HepG2 (cell line): ENCODE results near the gene SASH1. TPM values are rescaled to one million over a fixed set of nuclear protein-coding genes. Genes with fewer than 3 reads are reported as not detected.

ENCODE experiments used
- ATAC-seq: fragments of 200-7000 bp; cut with Tn5 transposase; 3 replicates; pipeline ENCODE4 v1.9.1; 2020; ENCODE audit warnings: mild to moderate bottlenecking, moderate library complexity
- BruUV-seq: library from RNA; stranded (reverse); fragments of 400-500 nt; replicated peaks from 2 replicates; lab custom pipeline; 2021; lab: Mats Ljungman, UMichigan
- CTCF ChIA-PET: fragments of 300-600 bp; formaldehyde crosslinking; extraction: SDS; loops from one replicate; lab custom pipeline; 2021; ENCODE audit warnings: low total read pairs, inconsistent platforms, low intra/inter-chr PET ratio; lab: Yijun Ruan, JAX
- POLR2A ChIA-PET: fragments of 350-600 bp; sonication (Branson Sonifier 250); formaldehyde crosslinking; loops from one replicate; lab custom pipeline; 2020; ENCODE audit warnings: antibody characterized with exemption, inconsistent platforms; lab: Yijun Ruan, JAX
- DNase-seq: peaks from one replicate; pipeline ENCODE4 v3.0.0-alpha.2; 2015; ENCODE audit warnings: low spot score
- FAIRE-seq: peaks from 3 replicates; lab custom pipeline; 2011; peaks lifted over from hg19 to GRCh38; lab: Jason Lieb, UNC
- H2AFZ ChIP-seq: one replicate; pipeline ENCODE4 v1.6.1; 2011; ENCODE audit warnings: low read length, inconsistent platforms
- H3K27ac ChIP-seq: fragments of 300-600 bp; 3 replicates; pipeline ENCODE4 v1.8.0; 2011; ENCODE audit warnings: mixed run types, mild to moderate bottlenecking, mixed read lengths, low read length, inconsistent platforms; ENCODE audit not compliant: insufficient read depth; ENCODE audit errors: extremely low read length
- H3K27me3 ChIP-seq, 2 experiments: fragments of 200-600 bp in 1 of 2; 2 replicates in 1 of 2; 3 replicates in 1 of 2; pipeline versions ENCODE4 v1.6.0 to v1.8.0; 2011; ENCODE audit warnings: low read length in 2 of 2, mild to moderate bottlenecking in 2 of 2, moderate library complexity in 2 of 2, inconsistent platforms in 1 of 2; ENCODE audit not compliant: insufficient read depth in 2 of 2, control insufficient read depth in 1 of 2
- H3K36me3 ChIP-seq, 2 experiments: fragments of 200-600 bp in 1 of 2; replicated peaks in 1 of 2; 2 replicates in 1 of 2; 3 replicates in 1 of 2; pipeline versions ENCODE4 v1.5.1 to v1.8.0; 2011; ENCODE audit warnings: low read length in 2 of 2, inconsistent platforms in 1 of 2; ENCODE audit not compliant: insufficient read depth in 2 of 2, control insufficient read depth in 1 of 2
- H3K4me1 ChIP-seq: 2 replicates; pipeline ENCODE4 v1.5.1; 2012; ENCODE audit warnings: low read length, inconsistent platforms; ENCODE audit not compliant: insufficient read depth
- H3K4me2 ChIP-seq: 2 replicates; pipeline ENCODE4 v1.6.0; 2011; ENCODE audit warnings: low read depth, low read length, inconsistent platforms
- H3K4me3 ChIP-seq, 3 experiments: fragments of 200-600 bp in 1 of 3; sonication (generic), shearing (Covaris generic) in 1 of 3; replicated peaks in 1 of 3; 2 replicates each; pipeline ENCODE4 v1.5.1; 2011 to 2016; ENCODE audit warnings: low read length in 3 of 3, inconsistent platforms in 2 of 3, low read depth in 2 of 3, mild to moderate bottlenecking in 2 of 3, control low read depth in 1 of 3, mixed read lengths in 1 of 3; ENCODE audit not compliant: insufficient read depth in 1 of 3
- H3K79me2 ChIP-seq: one replicate; pipeline ENCODE4 v1.6.1; 2011; ENCODE audit warnings: low read length, inconsistent platforms; ENCODE audit not compliant: insufficient read depth
- H3K9ac ChIP-seq: 2 replicates; pipeline ENCODE4 v1.6.0; 2011; ENCODE audit warnings: mild to moderate bottlenecking, low read depth, low read length, inconsistent platforms; ENCODE audit not compliant: insufficient read depth
- H3K9me3 ChIP-seq: 2 replicates; pipeline ENCODE4 v1.5.1; 2012; ENCODE audit warnings: mild to moderate bottlenecking, low read length
- H4K20me1 ChIP-seq: 2 replicates; pipeline ENCODE4 v1.6.0; 2011; ENCODE audit warnings: inconsistent platforms, mild to moderate bottlenecking, low read length, moderate library complexity; ENCODE audit not compliant: insufficient read depth
- CBFB ChIP-seq: sonication (generic); formaldehyde crosslinking; IDR thresholded peaks from 2 replicates; pipeline ENCODE4 v1.4.0; 2020; ENCODE audit warnings: missing genetic modification reagents
- CEBPG ChIP-seq: IDR thresholded peaks from 2 replicates; pipeline ENCODE4 v1.6.1; 2016
- FOXM1 ChIP-seq: sonication (generic); formaldehyde crosslinking; IDR thresholded peaks from 2 replicates; pipeline ENCODE4 v1.5.0; 2020; ENCODE audit warnings: missing genetic modification reagents
- MAFF ChIP-seq: IDR thresholded peaks from 2 replicates; pipeline ENCODE4 v1.6.1; 2011; ENCODE audit warnings: low read depth, low read length, improper control_type of control experiment
- POLR2AphosphoS2 ChIP-seq: IDR thresholded peaks from 2 replicates; pipeline ENCODE4 v1.6.1; 2011; ENCODE audit warnings: low read depth, low read length, improper control_type of control experiment
- TEAD3 ChIP-seq: optimal IDR thresholded peaks from 2 replicates; pipeline ENCODE3; 2016; ENCODE audit warnings: borderline replicate concordance
- ZHX1 ChIP-seq: sonication (generic); formaldehyde crosslinking; IDR thresholded peaks from 2 replicates; pipeline ENCODE4 v1.8.1; 2022; ENCODE audit warnings: low read depth, mild to moderate bottlenecking, missing genetic modification reagents
- ZNF138 ChIP-seq: sonication (generic); formaldehyde crosslinking; IDR thresholded peaks from 2 replicates; pipeline ENCODE4 v1.5.0; 2020; ENCODE audit warnings: mild to moderate bottlenecking, low read depth, missing genetic modification reagents
- ZNF17 ChIP-seq: sonication (generic); formaldehyde crosslinking; IDR thresholded peaks from 2 replicates; pipeline ENCODE4 v1.5.0; 2020; ENCODE audit warnings: mild to moderate bottlenecking, missing genetic modification reagents
- ZNF333 ChIP-seq: sonication (generic); formaldehyde crosslinking; IDR thresholded peaks from 2 replicates; pipeline ENCODE4 v1.4.0; 2020; ENCODE audit warnings: mild to moderate bottlenecking, missing genetic modification reagents, borderline replicate concordance
- ZNF7 ChIP-seq: IDR thresholded peaks from 2 replicates; pipeline ENCODE4 v1.6.1; 2016; ENCODE audit warnings: missing biosample characterization, missing genetic modification reagents
- WGBS: methylation state at CpG from one replicate; pipeline ENCODE4 v1.1.6; 2017; ENCODE audit warnings: low lambda C conversion rate; 5-methylcytosine and 5-hydroxymethylcytosine counted together
- in situ Hi-C: cut with HindIII; loops from 2 replicates; pipeline ENCODE4 v1.10.0; 2017; ENCODE audit warnings: low pct_unique_long_range_greater_than_20kb; ENCODE audit not compliant: extremely low pct_ligation_motif_present
- intact Hi-C: fragments of 100-400 bp; cut with micrococcal nuclease; formaldehyde crosslinking; loops from one replicate; pipeline ENCODE4 v1.10.0; 2022; ENCODE audit not compliant: unreplicated experiment
- polyA plus RNA-seq, 8 experiments: library from polyadenylated mRNA; depleted of rRNA in 3 of 8; stranded (reverse) in 7 of 8; unstranded in 1 of 8; fragments of >200 nt; fragmentation: Illumina TruSeq in 4 of 8; extraction: Trizol in 4 of 8; gene quantifications; 2 replicates each; pipeline versions ENCODE4 v1.2.1 to v1.2.3, GENCODE V29; 2011 to 2016; ENCODE audit warnings: low read depth in 4 of 8, missing spikeins in 1 of 8, mixed read lengths in 1 of 8; ENCODE audit not compliant: insufficient read depth in 1 of 8
- total RNA-seq, 5 experiments: library from RNA; depleted of rRNA; stranded (reverse); fragments of >200 nt; fragmentation: Illumina TruSeq; extraction: Trizol; gene quantifications; 2 replicates each; pipeline ENCODE4 v1.2.3, GENCODE V29; 2016; ENCODE audit warnings: low read depth in 1 of 5
- TF ChIP-seq, protein P1 (sequence below): sonication (generic); formaldehyde crosslinking; IDR thresholded peaks from 2 replicates; pipeline ENCODE4 v1.4.0; 2020; ENCODE audit warnings: missing genetic modification reagents

Gene SASH1
- total and polyA plus RNA-seq, 2 of the 13 experiments (the other 11 are each of a cell fraction or from before 2014, with no cell fraction given) = 7.5 to 8.2 TPM

DNA sequence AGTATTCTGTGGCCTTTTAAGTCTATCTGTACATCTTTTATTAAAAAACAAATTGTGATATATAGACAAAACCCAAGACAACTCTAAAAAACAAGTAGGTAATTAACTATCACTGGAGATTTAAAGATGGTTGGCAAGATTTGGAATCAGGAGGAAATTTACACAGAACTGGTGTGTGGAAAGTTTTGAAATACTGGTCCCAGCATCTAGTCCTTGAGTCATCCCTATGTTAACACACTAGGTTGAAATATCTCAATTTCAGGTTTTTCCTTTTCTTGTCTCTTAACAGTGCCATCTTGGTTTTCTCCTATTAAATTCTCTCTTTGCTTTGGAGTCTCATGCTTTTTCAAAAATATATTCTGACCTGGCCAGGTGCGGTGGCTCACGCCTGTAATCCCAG lies 27.5 kb downstream of the SASH1 start:
- intact Hi-C loops (no loop called here), in situ Hi-C loops (no loop called here)
- ATAC-seq = no peak
- Histone ChIP-seq H3K27me3 (no peaks in the 10 kb centered on the region), H3K27ac (no peak overlapping the region), H3K4me1 (no peaks in the 10 kb centered on the region), H3K9me3 (no peaks in the 10 kb centered on the region), H4K20me1 (no peaks in the 10 kb centered on the region), H3K9ac (no peak overlapping the region), H3K79me2 (no peaks in the 10 kb centered on the region), H3K4me2 (no peak overlapping the region), H3K4me3 (no peak overlapping the region), H2AFZ (no peak overlapping the region), H3K36me3 (no peaks in the 10 kb centered on the region)
- 97% methylated on average over 2 of the region's 2 CpGs for WGBS
- CTCF ChIA-PET = no interaction called here
- no TSS peak for BruUV-seq
- POLR2A ChIA-PET = no interaction called here
- no peak for DNase-seq
- FAIRE-seq = no peak
- TF ChIP-seq ZNF7 (CRISPR knock-in tag) (peak; percentile 81; the same call in 1 of the 2 replicates), MAFF (no peak)

GRCh38 chr6:148374040-148374774 lies 31.6 kb downstream of the SASH1 start:
- no peak for ATAC-seq
- no peaks in the 10 kb centered on the region for H4K20me1 ChIP-seq
- no peak for TF ChIP-seq ZNF138 (CRISPR knock-in tag)
- TF ChIP-seq, protein P1, sequence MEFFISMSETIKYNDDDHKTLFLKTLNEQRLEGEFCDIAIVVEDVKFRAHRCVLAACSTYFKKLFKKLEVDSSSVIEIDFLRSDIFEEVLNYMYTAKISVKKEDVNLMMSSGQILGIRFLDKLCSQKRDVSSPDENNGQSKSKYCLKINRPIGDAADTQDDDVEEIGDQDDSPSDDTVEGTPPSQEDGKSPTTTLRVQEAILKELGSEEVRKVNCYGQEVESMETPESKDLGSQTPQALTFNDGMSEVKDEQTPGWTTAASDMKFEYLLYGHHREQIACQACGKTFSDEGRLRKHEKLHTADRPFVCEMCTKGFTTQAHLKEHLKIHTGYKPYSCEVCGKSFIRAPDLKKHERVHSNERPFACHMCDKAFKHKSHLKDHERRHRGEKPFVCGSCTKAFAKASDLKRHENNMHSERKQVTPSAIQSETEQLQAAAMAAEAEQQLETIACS (CRISPR knock-in tag) = no peak
- no peak for TF ChIP-seq CBFB (CRISPR knock-in tag)
- no peak for TF ChIP-seq CEBPG
- no peak for TF ChIP-seq POLR2AphosphoS2
- TF ChIP-seq TEAD3 = no peak
- no peak for TF ChIP-seq ZNF17 (CRISPR knock-in tag)
- no peak for TF ChIP-seq ZNF333 (CRISPR knock-in tag)
- TF ChIP-seq ZHX1 = no peak
- no peak for TF ChIP-seq FOXM1
- TF ChIP-seq, all 625 proteins: peak for 0
- Histone ChIP-seq H3K27ac (no peak overlapping the region), H3K4me3 (no peak overlapping the region), H3K4me2 (no peak overlapping the region), H3K4me1 (no peaks in the 10 kb centered on the region), H3K79me2 (no peaks in the 10 kb centered on the region), H3K9ac (no peak overlapping the region), H3K9me3 (no peaks in the 10 kb centered on the region), H2AFZ (no peak overlapping the region), H3K27me3 (no peaks in the 10 kb centered on the region), H3K36me3 (no peaks in the 10 kb centered on the region)
- FAIRE-seq = peak; percentile 15
- WGBS = 91% methylated on average over 5 of the region's 5 CpGs
- ChIA-PET POLR2A (no interaction called here), CTCF (no interaction called here)
- intact Hi-C loops = no loop called here
- in situ Hi-C loops = no loop called here
- no TSS peak for BruUV-seq
- DNase-seq = no peak
